ENCODE results near the gene METTL25. TPM values are rescaled to one million over a fixed set of nuclear protein-coding genes. Genes with fewer than 3 reads are reported as not detected.

Gene METTL25
- total and polyA plus RNA-seq, 2 experiments from 2014 or later = 7.6 to 14.3 TPM

DNA sequence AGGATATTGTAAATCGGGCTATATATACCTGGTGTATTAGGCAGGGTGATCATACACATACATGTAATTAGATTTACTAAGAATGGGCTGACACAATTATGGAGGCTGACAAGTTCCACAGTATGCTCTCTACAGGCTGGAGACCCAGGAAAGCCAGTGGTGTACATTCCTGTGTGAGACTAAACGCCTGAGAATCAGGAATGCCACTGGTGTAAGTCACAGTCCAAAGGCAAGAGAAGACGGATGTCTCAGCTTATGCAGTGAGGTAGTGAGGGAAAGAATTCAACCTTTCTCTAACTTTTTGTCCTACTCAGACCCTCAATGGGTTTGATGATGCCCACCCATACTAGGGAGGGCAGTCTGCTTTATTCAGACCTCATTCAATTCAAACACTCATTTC is 57.1 kb downstream of the METTL25 start:
- no peaks in the 10 kb centered on the region for H3K9me2 ChIP-seq (ENCODE audit: insufficient read depth)
- no peaks in the 10 kb centered on the region for H3K36me3 ChIP-seq (ENCODE audit: insufficient read depth)
- Mint-ChIP-seq H3K27me3 (ENCODE audit: insufficient read depth, low read depth, poor library complexity) (no peaks in the 10 kb centered on the region), H3K4me3 (no peak overlapping the region), H3K4me1 (no peaks in the 10 kb centered on the region), H3K36me3 (ENCODE audit: low read depth) (peaks cover 7% of the 10 kb centered on the region; the same call in 2 of the 3 replicates), H3K27ac (no peak overlapping the region), H3K9me3 (peaks cover 7% of the 10 kb centered on the region; the same call in 2 of the 3 replicates)
- H3K27ac ChIP-seq (ENCODE audit: low read depth) = no peak overlapping the region
- ATAC-seq = no peak
- H3K79me2 ChIP-seq (replicated peaks; ENCODE audit: insufficient read depth) = no peaks in the 10 kb centered on the region
- no peak overlapping the region for H2AFZ ChIP-seq
- no peak overlapping the region for H3K4me2 ChIP-seq
- no peak for DNase-seq (ENCODE audit: low spot score)
- H4K20me1 ChIP-seq (replicated peaks; ENCODE audit: insufficient read depth) = no peaks in the 10 kb centered on the region
- H3K4me3 ChIP-seq = no peak overlapping the region
- no peaks in the 10 kb centered on the region for H3K4me1 ChIP-seq (ENCODE audit: insufficient read depth)
- H3K27me3 ChIP-seq (ENCODE audit: insufficient read depth) = no peaks in the 10 kb centered on the region
- no peaks in the 10 kb centered on the region for H3F3A ChIP-seq (replicated peaks; ENCODE audit: low read depth)
- TF ChIP-seq CREB1 (CRISPR knock-in tag; IDR thresholded peaks at IDR 0.05; ENCODE audit: low read depth) = no peak
- TF ChIP-seq POLR2AphosphoS5 (IDR thresholded peaks at IDR 0.05; ENCODE audit: low read depth) = no peak
- no peak for TF ChIP-seq STAT1 (IDR thresholded peaks at IDR 0.05; ENCODE audit: unreplicated experiment)
- no peak for TF ChIP-seq JUNB (IDR thresholded peaks at IDR 0.05; ENCODE audit: unreplicated experiment)
- TF ChIP-seq, protein P1, sequence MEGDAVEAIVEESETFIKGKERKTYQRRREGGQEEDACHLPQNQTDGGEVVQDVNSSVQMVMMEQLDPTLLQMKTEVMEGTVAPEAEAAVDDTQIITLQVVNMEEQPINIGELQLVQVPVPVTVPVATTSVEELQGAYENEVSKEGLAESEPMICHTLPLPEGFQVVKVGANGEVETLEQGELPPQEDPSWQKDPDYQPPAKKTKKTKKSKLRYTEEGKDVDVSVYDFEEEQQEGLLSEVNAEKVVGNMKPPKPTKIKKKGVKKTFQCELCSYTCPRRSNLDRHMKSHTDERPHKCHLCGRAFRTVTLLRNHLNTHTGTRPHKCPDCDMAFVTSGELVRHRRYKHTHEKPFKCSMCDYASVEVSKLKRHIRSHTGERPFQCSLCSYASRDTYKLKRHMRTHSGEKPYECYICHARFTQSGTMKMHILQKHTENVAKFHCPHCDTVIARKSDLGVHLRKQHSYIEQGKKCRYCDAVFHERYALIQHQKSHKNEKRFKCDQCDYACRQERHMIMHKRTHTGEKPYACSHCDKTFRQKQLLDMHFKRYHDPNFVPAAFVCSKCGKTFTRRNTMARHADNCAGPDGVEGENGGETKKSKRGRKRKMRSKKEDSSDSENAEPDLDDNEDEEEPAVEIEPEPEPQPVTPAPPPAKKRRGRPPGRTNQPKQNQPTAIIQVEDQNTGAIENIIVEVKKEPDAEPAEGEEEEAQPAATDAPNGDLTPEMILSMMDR (conservative IDR thresholded peaks at IDR 0.05; ENCODE audit: low read depth in 2 of 2) = no peak
- TF ChIP-seq, protein P2, sequence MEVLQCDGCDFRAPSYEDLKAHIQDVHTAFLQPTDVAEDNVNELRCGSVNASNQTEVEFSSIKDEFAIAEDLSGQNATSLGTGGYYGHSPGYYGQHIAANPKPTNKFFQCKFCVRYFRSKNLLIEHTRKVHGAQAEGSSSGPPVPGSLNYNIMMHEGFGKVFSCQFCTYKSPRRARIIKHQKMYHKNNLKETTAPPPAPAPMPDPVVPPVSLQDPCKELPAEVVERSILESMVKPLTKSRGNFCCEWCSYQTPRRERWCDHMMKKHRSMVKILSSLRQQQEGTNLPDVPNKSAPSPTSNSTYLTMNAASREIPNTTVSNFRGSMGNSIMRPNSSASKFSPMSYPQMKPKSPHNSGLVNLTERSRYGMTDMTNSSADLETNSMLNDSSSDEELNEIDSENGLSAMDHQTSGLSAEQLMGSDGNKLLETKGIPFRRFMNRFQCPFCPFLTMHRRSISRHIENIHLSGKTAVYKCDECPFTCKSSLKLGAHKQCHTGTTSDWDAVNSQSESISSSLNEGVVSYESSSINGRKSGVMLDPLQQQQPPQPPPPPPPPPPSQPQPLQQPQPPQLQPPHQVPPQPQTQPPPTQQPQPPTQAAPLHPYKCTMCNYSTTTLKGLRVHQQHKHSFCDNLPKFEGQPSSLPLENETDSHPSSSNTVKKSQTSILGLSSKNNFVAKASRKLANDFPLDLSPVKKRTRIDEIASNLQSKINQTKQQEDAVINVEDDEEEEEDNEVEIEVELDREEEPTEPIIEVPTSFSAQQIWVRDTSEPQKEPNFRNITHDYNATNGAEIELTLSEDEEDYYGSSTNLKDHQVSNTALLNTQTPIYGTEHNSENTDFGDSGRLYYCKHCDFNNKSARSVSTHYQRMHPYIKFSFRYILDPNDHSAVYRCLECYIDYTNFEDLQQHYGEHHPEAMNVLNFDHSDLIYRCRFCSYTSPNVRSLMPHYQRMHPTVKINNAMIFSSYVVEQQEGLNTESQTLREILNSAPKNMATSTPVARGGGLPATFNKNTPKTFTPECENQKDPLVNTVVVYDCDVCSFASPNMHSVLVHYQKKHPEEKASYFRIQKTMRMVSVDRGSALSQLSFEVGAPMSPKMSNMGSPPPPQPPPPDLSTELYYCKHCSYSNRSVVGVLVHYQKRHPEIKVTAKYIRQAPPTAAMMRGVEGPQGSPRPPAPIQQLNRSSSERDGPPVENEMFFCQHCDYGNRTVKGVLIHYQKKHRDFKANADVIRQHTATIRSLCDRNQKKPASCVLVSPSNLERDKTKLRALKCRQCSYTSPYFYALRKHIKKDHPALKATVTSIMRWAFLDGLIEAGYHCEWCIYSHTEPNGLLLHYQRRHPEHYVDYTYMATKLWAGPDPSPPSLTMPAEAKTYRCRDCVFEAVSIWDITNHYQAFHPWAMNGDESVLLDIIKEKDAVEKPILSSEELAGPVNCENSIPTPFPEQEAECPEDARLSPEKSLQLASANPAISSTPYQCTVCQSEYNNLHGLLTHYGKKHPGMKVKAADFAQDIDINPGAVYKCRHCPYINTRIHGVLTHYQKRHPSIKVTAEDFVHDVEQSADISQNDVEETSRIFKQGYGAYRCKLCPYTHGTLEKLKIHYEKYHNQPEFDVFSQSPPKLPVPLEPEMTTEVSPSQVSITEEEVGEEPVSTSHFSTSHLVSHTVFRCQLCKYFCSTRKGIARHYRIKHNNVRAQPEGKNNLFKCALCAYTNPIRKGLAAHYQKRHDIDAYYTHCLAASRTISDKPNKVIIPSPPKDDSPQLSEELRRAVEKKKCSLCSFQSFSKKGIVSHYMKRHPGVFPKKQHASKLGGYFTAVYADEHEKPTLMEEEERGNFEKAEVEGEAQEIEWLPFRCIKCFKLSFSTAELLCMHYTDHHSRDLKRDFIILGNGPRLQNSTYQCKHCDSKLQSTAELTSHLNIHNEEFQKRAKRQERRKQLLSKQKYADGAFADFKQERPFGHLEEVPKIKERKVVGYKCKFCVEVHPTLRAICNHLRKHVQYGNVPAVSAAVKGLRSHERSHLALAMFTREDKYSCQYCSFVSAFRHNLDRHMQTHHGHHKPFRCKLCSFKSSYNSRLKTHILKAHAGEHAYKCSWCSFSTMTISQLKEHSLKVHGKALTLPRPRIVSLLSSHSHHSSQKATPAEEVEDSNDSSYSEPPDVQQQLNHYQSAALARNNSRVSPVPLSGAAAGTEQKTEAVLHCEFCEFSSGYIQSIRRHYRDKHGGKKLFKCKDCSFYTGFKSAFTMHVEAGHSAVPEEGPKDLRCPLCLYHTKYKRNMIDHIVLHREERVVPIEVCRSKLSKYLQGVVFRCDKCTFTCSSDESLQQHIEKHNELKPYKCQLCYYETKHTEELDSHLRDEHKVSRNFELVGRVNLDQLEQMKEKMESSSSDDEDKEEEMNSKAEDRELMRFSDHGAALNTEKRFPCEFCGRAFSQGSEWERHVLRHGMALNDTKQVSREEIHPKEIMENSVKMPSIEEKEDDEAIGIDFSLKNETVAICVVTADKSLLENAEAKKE (CRISPR knock-in tag; IDR thresholded peaks at IDR 0.05) = no peak
- TF ChIP-seq ZNF331 (CRISPR knock-in tag; IDR thresholded peaks at IDR 0.05; ENCODE audit: low read depth) = no peak
- no peak for TF ChIP-seq NANOG (IDR thresholded peaks at IDR 0.05; ENCODE audit: borderline replicate concordance)
- TF ChIP-seq EZH2phosphoT487 (IDR thresholded peaks at IDR 0.05; ENCODE audit: unreplicated experiment) = no peak
- TF ChIP-seq ETS1 (IDR thresholded peaks at IDR 0.05) = no peak
- no peak for TF ChIP-seq EZH2 (IDR thresholded peaks at IDR 0.05; ENCODE audit: low read depth, unreplicated experiment)
- no peak for TF ChIP-seq ZNF114 (CRISPR knock-in tag; IDR thresholded peaks at IDR 0.05)
- TF ChIP-seq, protein P3, sequence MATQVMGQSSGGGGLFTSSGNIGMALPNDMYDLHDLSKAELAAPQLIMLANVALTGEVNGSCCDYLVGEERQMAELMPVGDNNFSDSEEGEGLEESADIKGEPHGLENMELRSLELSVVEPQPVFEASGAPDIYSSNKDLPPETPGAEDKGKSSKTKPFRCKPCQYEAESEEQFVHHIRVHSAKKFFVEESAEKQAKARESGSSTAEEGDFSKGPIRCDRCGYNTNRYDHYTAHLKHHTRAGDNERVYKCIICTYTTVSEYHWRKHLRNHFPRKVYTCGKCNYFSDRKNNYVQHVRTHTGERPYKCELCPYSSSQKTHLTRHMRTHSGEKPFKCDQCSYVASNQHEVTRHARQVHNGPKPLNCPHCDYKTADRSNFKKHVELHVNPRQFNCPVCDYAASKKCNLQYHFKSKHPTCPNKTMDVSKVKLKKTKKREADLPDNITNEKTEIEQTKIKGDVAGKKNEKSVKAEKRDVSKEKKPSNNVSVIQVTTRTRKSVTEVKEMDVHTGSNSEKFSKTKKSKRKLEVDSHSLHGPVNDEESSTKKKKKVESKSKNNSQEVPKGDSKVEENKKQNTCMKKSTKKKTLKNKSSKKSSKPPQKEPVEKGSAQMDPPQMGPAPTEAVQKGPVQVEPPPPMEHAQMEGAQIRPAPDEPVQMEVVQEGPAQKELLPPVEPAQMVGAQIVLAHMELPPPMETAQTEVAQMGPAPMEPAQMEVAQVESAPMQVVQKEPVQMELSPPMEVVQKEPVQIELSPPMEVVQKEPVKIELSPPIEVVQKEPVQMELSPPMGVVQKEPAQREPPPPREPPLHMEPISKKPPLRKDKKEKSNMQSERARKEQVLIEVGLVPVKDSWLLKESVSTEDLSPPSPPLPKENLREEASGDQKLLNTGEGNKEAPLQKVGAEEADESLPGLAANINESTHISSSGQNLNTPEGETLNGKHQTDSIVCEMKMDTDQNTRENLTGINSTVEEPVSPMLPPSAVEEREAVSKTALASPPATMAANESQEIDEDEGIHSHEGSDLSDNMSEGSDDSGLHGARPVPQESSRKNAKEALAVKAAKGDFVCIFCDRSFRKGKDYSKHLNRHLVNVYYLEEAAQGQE (IDR thresholded peaks at IDR 0.05; ENCODE audit: unreplicated experiment) = no peak
